ENCODE measurements around the gene ALS2. TPM values are rescaled to one million over a fixed set of nuclear protein-coding genes. Genes with fewer than 3 reads are reported as not detected.
A peak's percentile ranks its signal among the peaks of the same experiment; 100 is the strongest.

The ALS2 gene
- total RNA-seq, 1 experiment from 2014 or later: 38.3 TPM

GRCh38 chr2:201715459-201715858 is 65.3 kb downstream of the ALS2 start:
- H3K9me3 ChIP-seq: no peaks in the 10 kb centered on the region
- Mint-ChIP-seq H3K27ac (ENCODE audit: unreplicated experiment) (no peak overlapping the region), H3K27me3 (ENCODE audit: insufficient read depth, unreplicated experiment) (no peaks in the 10 kb centered on the region), H3K4me3 (ENCODE audit: unreplicated experiment) (no peak overlapping the region), H3K9me3 (ENCODE audit: unreplicated experiment) (no peaks in the 10 kb centered on the region), H3K36me3 (ENCODE audit: insufficient read depth, unreplicated experiment) (peaks cover 61% of the 10 kb centered on the region), H3K4me1 (ENCODE audit: low read depth, unreplicated experiment) (peaks cover 8% of the 10 kb centered on the region)
- intact Hi-C loops (cut with micrococcal nuclease; ENCODE audit: unreplicated experiment): loop anchor here (1.0 to 10.0 kb wide), 3 partner anchors 35 to 479 kb away; no protein-coding TSS in a partner anchor
- H3K36me3 ChIP-seq (ENCODE audit: control insufficient read depth, insufficient read depth, low read length): peaks cover 3% of the 10 kb centered on the region; the same call in 1 of the 2 replicates
- H3K4me3 ChIP-seq (ENCODE audit: low read depth, low read length): no peak overlapping the region
- peak; percentile 51 to 61 for TF ChIP-seq CTCF (IDR thresholded peaks at IDR 0.05; ENCODE audit: insufficient read depth in 1 of 2, low read depth in 1 of 2, low read length in 1 of 2, severe bottlenecking in 1 of 2, unreplicated experiment in 1 of 2)
- ChIA-PET POLR2A (no interaction called here), CTCF (no interaction called here)
- no peaks in the 10 kb centered on the region for H3K27me3 ChIP-seq (replicated peaks; ENCODE audit: control insufficient read depth, insufficient read depth, low read length)
- BruUV-seq (replicated peaks): no TSS peak
- peak; percentile 64 to 66 for DNase-seq
- H3K4me1 ChIP-seq: peaks cover 7% of the 10 kb centered on the region; the same call in 1 of the 2 replicates

- H3K9me3 Mint-ChIP-seq (ENCODE audit: unreplicated experiment): no peaks in the 10 kb centered on the region
- intact Hi-C loops (cut with micrococcal nuclease; ENCODE audit: unreplicated experiment): loop anchor here (10.0 kb wide), 1 partner anchor 298 kb away; no protein-coding TSS in a partner anchor
- peaks cover 52% of the 10 kb centered on the region for H3K36me3 Mint-ChIP-seq (ENCODE audit: insufficient read depth, unreplicated experiment)
- CTCF ChIA-PET: no interaction called here
- no TSS peak for BruUV-seq (replicated peaks)
- DNase-seq: no peak
- H3K27me3 Mint-ChIP-seq (ENCODE audit: insufficient read depth, unreplicated experiment): no peaks in the 10 kb centered on the region
- H3K36me3 ChIP-seq (ENCODE audit: control insufficient read depth, insufficient read depth, low read length): peaks cover 3% of the 10 kb centered on the region; the same call in 1 of the 2 replicates
- H3K4me1 Mint-ChIP-seq (ENCODE audit: low read depth, unreplicated experiment): peaks cover 8% of the 10 kb centered on the region
- no peak overlapping the region for H3K4me3 ChIP-seq (ENCODE audit: low read depth, low read length)
- peaks cover 7% of the 10 kb centered on the region; the same call in 1 of the 2 replicates for H3K4me1 ChIP-seq
- H3K4me3 Mint-ChIP-seq (ENCODE audit: unreplicated experiment): no peak overlapping the region
- no peaks in the 10 kb centered on the region for H3K27me3 ChIP-seq (replicated peaks; ENCODE audit: control insufficient read depth, insufficient read depth, low read length)
- no peaks in the 10 kb centered on the region for H3K9me3 ChIP-seq
- no peak overlapping the region for H3K27ac Mint-ChIP-seq (ENCODE audit: unreplicated experiment)
- no peak for TF ChIP-seq CTCF (IDR thresholded peaks at IDR 0.05; ENCODE audit: insufficient read depth in 1 of 2, low read depth in 1 of 2, low read length in 1 of 2, severe bottlenecking in 1 of 2, unreplicated experiment in 1 of 2)
- POLR2A ChIA-PET: no interaction called here
Observed at GRCh38 chr2:201712726-201713125, 68.0 kb downstream of the ALS2 start.

GRCh38 chr2:201709747-201710146 is 71.0 kb downstream of the ALS2 start:
- CTCF ChIA-PET: interaction anchor here (0.6 kb wide), 1 partner anchor 242 kb away, joined by 3 read pairs; no protein-coding TSS in a partner anchor
- no peak for DNase-seq
- Histone ChIP-seq H3K36me3 (ENCODE audit: control insufficient read depth, insufficient read depth, low read length) (peaks cover 3% of the 10 kb centered on the region), H3K9me3 (no peaks in the 10 kb centered on the region), H3K4me3 (ENCODE audit: low read depth, low read length) (no peak overlapping the region), H3K27me3 (replicated peaks; ENCODE audit: control insufficient read depth, insufficient read depth, low read length) (no peaks in the 10 kb centered on the region), H3K4me1 (no peaks in the 10 kb centered on the region)
- intact Hi-C loops (cut with micrococcal nuclease; ENCODE audit: unreplicated experiment): loop anchor here (10.0 kb wide), 1 partner anchor 295 kb away; no protein-coding TSS in a partner anchor
- Mint-ChIP-seq H3K27me3 (ENCODE audit: insufficient read depth, unreplicated experiment) (no peaks in the 10 kb centered on the region), H3K4me1 (ENCODE audit: low read depth, unreplicated experiment) (no peaks in the 10 kb centered on the region), H3K4me3 (ENCODE audit: unreplicated experiment) (no peak overlapping the region), H3K27ac (ENCODE audit: unreplicated experiment) (no peak overlapping the region), H3K9me3 (ENCODE audit: unreplicated experiment) (no peaks in the 10 kb centered on the region), H3K36me3 (ENCODE audit: insufficient read depth, unreplicated experiment) (peaks cover 46% of the 10 kb centered on the region)
- BruUV-seq (replicated peaks): no TSS peak
- POLR2A ChIA-PET: no interaction called here
- no peak for TF ChIP-seq CTCF (IDR thresholded peaks at IDR 0.05; ENCODE audit: insufficient read depth in 1 of 2, low read depth in 1 of 2, low read length in 1 of 2, severe bottlenecking in 1 of 2, unreplicated experiment in 1 of 2)
